Dermis microvascular lymphatic vessel endothelial cell (primary cell): ENCODE data around the gene RGS6. TPM values are rescaled to one million over a fixed set of nuclear protein-coding genes. Genes with fewer than 3 reads are reported as not detected.

ENCODE experiments used
- DNase-seq, 2 donors: peaks; one replicate each; pipeline versions ENCODE4 v3.0.0 to v3.0.0-alpha.2; 2010; ENCODE audit warnings: low read depth in 2 of 2
- total RNA-seq: library from RNA; depleted of rRNA; stranded (reverse); fragments of >200 nt; gene quantifications from 2 replicates; pipeline ENCODE4 v1.2.1, GENCODE V29; 2014

The RGS6 gene
- total RNA-seq, 1 donor from 2014 or later = not detected

GRCh38 chr14:72311116-72311515 is 378.9 kb downstream of the RGS6 start:
- DNase-seq = no peak

GRCh38 chr14:72311516-72311915 is 379.3 kb downstream of the RGS6 start:
- no peak for DNase-seq

GRCh38 chr14:72314808-72315435 is 382.7 kb downstream of the RGS6 start:
- DNase-seq = no peak

GRCh38 chr14:72315714-72316113 is 383.5 kb downstream of the RGS6 start:
- DNase-seq = no peak

GRCh38 chr14:72318648-72319047 is 386.4 kb downstream of the RGS6 start:
- DNase-seq = no peak

- no peak for DNase-seq
Observed at GRCh38 chr14:72332046-72332445, 399.8 kb downstream of the RGS6 start.

- DNase-seq = no peak
Observed at GRCh38 chr14:72332871-72333270, 400.6 kb downstream of the RGS6 start.

GRCh38 chr14:72333357-72333756 is 401.1 kb downstream of the RGS6 start:
- no peak for DNase-seq

GRCh38 chr14:72336311-72336980 is 404.2 kb downstream of the RGS6 start:
- DNase-seq = no peak

GRCh38 chr14:72341237-72341636 is 409.0 kb downstream of the RGS6 start:
- DNase-seq = no peak

- no peak for DNase-seq
Observed at GRCh38 chr14:72341686-72342085, 409.5 kb downstream of the RGS6 start.

GRCh38 chr14:72347118-72347517 is 414.9 kb downstream of the RGS6 start:
- DNase-seq = no peak

GRCh38 chr14:72350215-72350614 is 418.0 kb downstream of the RGS6 start:
- no peak for DNase-seq

GRCh38 chr14:72352012-72352411 is 419.8 kb downstream of the RGS6 start:
- DNase-seq = no peak

GRCh38 chr14:72366619-72367018 is 434.4 kb downstream of the RGS6 start:
- no peak for DNase-seq

- DNase-seq = no peak
Observed at GRCh38 chr14:72369106-72369505, 436.9 kb downstream of the RGS6 start.

- DNase-seq = no peak
Observed at GRCh38 chr14:72377016-72377415, 444.8 kb downstream of the RGS6 start.

- DNase-seq = no peak
Observed at GRCh38 chr14:72380456-72380855, 448.2 kb downstream of the RGS6 start.

- no peak for DNase-seq
Observed at GRCh38 chr14:72383865-72384264, 451.6 kb downstream of the RGS6 start.

GRCh38 chr14:72387726-72388125 is 455.5 kb downstream of the RGS6 start:
- DNase-seq = no peak

- DNase-seq = no peak
Observed at GRCh38 chr14:72389200-72389599, 457.0 kb downstream of the RGS6 start.

- DNase-seq = no peak
Observed at GRCh38 chr14:72401101-72401625, 468.9 kb downstream of the RGS6 start.
